ENCODE results near the gene BRD3.

Gene BRD3

GRCh38 chr9:134035041-134036039 lies 32.5 kb downstream of the BRD3 start:
- no peak for DNase-seq

GRCh38 chr9:134034215-134035040 lies 33.4 kb downstream of the BRD3 start:
- DNase-seq, result no peak

GRCh38 chr9:134033516-134034214 lies 34.2 kb downstream of the BRD3 start:
- DNase-seq, result no peak

GRCh38 chr9:134032456-134033222 lies 35.2 kb downstream of the BRD3 start:
- DNase-seq, result no peak

- DNase-seq, result no peak
These were observed 36.0 kb downstream of the BRD3 start for GRCh38 chr9:134031783-134032182.

- no peak for DNase-seq
These were observed 36.9 kb downstream of the BRD3 start for GRCh38 chr9:134030821-134031470.

- DNase-seq, result no peak
These were observed 38.3 kb downstream of the BRD3 start for GRCh38 chr9:134029248-134030226.

- DNase-seq, result no peak
These were observed 39.1 kb downstream of the BRD3 start for GRCh38 chr9:134028575-134029247.

GRCh38 chr9:134028076-134028475 lies 39.8 kb downstream of the BRD3 start:
- no peak for DNase-seq

- no peak for DNase-seq
These were observed 40.3 kb downstream of the BRD3 start for GRCh38 chr9:134027561-134027960.

GRCh38 chr9:134026981-134027380 lies 40.8 kb downstream of the BRD3 start:
- no peak for DNase-seq

- no peak for DNase-seq
These were observed 41.2 kb downstream of the BRD3 start for GRCh38 chr9:134026581-134026980.

- DNase-seq, result peak; percentile 32
These were observed 42.0 kb downstream of the BRD3 start for GRCh38 chr9:134025606-134026541.

GRCh38 chr9:134024828-134025605 lies 42.8 kb downstream of the BRD3 start, which contains the start of gene BRD3OS:
Gene BRD3OS (plus strand): TSS chr9:134025481. CDS start chr9:134026748, 1,267 bp downstream.
- DNase-seq, result peak; percentile 97

GRCh38 chr9:134024214-134024792 lies 43.5 kb downstream of the BRD3 start:
- DNase-seq, result no peak

GRCh38 chr9:134014946-134015345 lies 52.9 kb downstream of the BRD3 start:
- DNase-seq, result no peak

- DNase-seq, result no peak
These were observed 56.4 kb downstream of the BRD3 start for GRCh38 chr9:134011401-134011800.
